ENCODE data around the gene SOS2. TPM values are rescaled to one million over a fixed set of nuclear protein-coding genes. Genes with fewer than 3 reads are reported as not detected.

SOS2 gene
- total RNA-seq, 1 experiment from 2014 or later, result 13.9 TPM

DNA sequence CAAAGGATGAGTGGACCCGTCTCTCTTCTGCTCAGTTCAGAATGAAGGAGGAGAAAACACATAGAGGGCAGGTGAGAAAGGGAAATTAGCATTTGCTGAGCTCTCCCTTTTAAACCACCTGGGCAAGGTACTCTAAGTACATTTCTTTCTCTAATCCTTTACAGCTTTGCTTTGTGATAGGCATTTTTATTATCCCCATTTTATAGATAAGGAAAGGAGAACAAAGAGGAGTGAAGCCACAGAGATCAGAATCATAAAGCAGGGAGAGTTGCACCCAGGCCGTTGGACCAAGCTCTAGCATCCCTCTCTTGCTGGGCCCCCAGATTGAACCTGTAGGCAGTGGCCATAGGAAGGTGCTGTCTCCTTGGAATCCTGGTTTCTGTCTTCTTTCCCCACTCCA lies 162.1 kb downstream of the SOS2 start:
- Mint-ChIP-seq H3K4me1 (ENCODE audit: low read depth, unreplicated experiment) (peaks cover 37% of the 10 kb centered on the region), H3K4me3 (ENCODE audit: unreplicated experiment) (peak overlapping the region; percentile 27), H3K27me3 (ENCODE audit: insufficient read depth, unreplicated experiment) (no peaks in the 10 kb centered on the region), H3K9me3 (ENCODE audit: unreplicated experiment) (no peaks in the 10 kb centered on the region), H3K36me3 (ENCODE audit: insufficient read depth, unreplicated experiment) (peaks cover 18% of the 10 kb centered on the region), H3K27ac (ENCODE audit: unreplicated experiment) (peak overlapping the region; percentile 53)
- no peaks in the 10 kb centered on the region for H3K9me3 ChIP-seq
- BruUV-seq (replicated peaks), result no TSS peak
- ChIA-PET POLR2A (interaction anchor here (0.5 to 1.3 kb wide), 3 partner anchors 11 to 206 kb away, joined by 4 to 10 read pairs (median 4); no protein-coding TSS in a partner anchor), CTCF (interaction anchor here (0.7 to 1.4 kb wide), 8 partner anchors 9 to 217 kb away, joined by 3 to 11 read pairs (median 3); partner anchors contain the start of gene NEMF)
- H3K4me1 ChIP-seq, result peaks cover 44% of the 10 kb centered on the region
- no peak overlapping the region for H3K4me3 ChIP-seq (ENCODE audit: low read depth, low read length)
- intact Hi-C loops (cut with micrococcal nuclease; ENCODE audit: unreplicated experiment), result loop anchor here (1.0 to 2.0 kb wide), 3 partner anchors 8 to 51 kb away; no protein-coding TSS in a partner anchor
- peak; percentile 64 to 80 for DNase-seq
- H3K36me3 ChIP-seq (ENCODE audit: control insufficient read depth, insufficient read depth, low read length), result no peaks in the 10 kb centered on the region
- H3K27me3 ChIP-seq (replicated peaks; ENCODE audit: control insufficient read depth, insufficient read depth, low read length), result no peaks in the 10 kb centered on the region
- TF ChIP-seq, protein P1, sequence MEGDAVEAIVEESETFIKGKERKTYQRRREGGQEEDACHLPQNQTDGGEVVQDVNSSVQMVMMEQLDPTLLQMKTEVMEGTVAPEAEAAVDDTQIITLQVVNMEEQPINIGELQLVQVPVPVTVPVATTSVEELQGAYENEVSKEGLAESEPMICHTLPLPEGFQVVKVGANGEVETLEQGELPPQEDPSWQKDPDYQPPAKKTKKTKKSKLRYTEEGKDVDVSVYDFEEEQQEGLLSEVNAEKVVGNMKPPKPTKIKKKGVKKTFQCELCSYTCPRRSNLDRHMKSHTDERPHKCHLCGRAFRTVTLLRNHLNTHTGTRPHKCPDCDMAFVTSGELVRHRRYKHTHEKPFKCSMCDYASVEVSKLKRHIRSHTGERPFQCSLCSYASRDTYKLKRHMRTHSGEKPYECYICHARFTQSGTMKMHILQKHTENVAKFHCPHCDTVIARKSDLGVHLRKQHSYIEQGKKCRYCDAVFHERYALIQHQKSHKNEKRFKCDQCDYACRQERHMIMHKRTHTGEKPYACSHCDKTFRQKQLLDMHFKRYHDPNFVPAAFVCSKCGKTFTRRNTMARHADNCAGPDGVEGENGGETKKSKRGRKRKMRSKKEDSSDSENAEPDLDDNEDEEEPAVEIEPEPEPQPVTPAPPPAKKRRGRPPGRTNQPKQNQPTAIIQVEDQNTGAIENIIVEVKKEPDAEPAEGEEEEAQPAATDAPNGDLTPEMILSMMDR (IDR thresholded peaks at IDR 0.05; ENCODE audit: insufficient read depth in 1 of 2, low read depth in 1 of 2, low read length in 1 of 2, severe bottlenecking in 1 of 2, unreplicated experiment in 1 of 2), result no peak

DNA sequence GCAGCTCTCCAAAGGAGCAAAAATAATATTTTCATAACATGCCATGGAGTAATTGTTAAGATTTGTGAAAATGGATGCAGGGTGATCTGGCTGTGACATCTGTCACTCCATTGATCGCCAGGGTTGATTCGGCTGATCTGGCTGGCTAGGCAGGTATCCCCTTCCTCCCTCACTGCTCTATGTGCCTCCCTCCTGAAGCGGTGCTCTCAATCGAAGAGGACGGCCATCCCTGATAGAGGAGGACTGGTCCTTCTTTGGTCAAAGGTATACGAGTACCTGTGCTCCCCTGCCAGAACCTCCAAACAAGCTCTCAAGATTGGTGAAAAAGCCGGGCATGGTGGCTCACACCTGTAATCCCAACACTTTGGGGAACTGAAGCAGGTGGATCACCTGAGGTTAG lies 162.9 kb downstream of the SOS2 start:
- no peak overlapping the region for H3K4me3 ChIP-seq (ENCODE audit: low read depth, low read length)
- H3K4me3 Mint-ChIP-seq (ENCODE audit: unreplicated experiment), result no peak overlapping the region
- H3K36me3 Mint-ChIP-seq (ENCODE audit: insufficient read depth, unreplicated experiment), result peaks cover 18% of the 10 kb centered on the region
- ChIA-PET CTCF (no interaction called here), POLR2A (no interaction called here)
- peaks cover 37% of the 10 kb centered on the region for H3K4me1 Mint-ChIP-seq (ENCODE audit: low read depth, unreplicated experiment)
- H3K27me3 ChIP-seq (replicated peaks; ENCODE audit: control insufficient read depth, insufficient read depth, low read length), result no peaks in the 10 kb centered on the region
- peaks cover 50% of the 10 kb centered on the region for H3K4me1 ChIP-seq
- no peaks in the 10 kb centered on the region for H3K9me3 ChIP-seq
- no peaks in the 10 kb centered on the region for H3K36me3 ChIP-seq (ENCODE audit: control insufficient read depth, insufficient read depth, low read length)
- TF ChIP-seq, protein P1 (IDR thresholded peaks at IDR 0.05; ENCODE audit: insufficient read depth in 1 of 2, low read depth in 1 of 2, low read length in 1 of 2, severe bottlenecking in 1 of 2, unreplicated experiment in 1 of 2), result no peak
- DNase-seq, result no peak
- no peak overlapping the region for H3K27ac Mint-ChIP-seq (ENCODE audit: unreplicated experiment)
- no peaks in the 10 kb centered on the region for H3K27me3 Mint-ChIP-seq (ENCODE audit: insufficient read depth, unreplicated experiment)
- intact Hi-C loops (cut with micrococcal nuclease; ENCODE audit: unreplicated experiment), result loop anchor here (2.0 kb wide), 1 partner anchor 50 kb away; no protein-coding TSS in a partner anchor
- no peaks in the 10 kb centered on the region for H3K9me3 Mint-ChIP-seq (ENCODE audit: unreplicated experiment)
- BruUV-seq (replicated peaks), result no TSS peak

DNA sequence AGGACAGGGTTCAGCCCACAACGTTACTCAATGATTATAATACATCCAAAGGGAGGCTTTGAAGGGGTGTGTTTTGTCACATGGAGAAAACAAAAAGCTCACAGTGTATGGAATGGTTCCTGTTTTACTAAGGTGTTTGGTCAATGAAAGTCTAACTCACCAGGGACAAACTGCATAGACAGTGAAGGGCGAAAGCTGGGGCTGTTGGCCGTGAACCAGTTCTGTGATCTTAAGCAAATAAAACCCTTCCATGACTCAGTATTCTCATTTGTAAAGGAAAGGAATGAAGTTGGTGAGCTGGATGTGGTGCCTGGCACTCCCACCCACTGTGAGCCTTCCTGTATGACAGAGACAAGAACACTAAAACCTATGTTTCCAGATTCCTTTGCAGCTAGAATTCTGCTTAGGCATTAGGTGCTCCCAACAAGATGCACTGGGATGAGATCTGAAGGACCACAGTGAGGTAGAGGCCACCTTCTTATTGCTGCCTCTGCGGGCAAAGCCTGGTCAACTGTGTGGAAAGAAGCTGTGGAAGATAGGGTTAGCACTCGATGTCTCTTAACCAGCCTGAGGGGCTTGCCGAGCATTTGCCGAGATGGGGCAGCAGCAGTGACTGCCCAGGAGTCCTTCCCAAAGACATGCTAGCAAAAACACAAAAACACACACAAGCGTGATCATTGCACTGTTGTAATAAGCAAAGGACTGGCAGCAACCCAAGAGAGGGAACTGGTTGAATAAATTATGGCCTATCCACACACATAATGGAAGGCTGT lies 163.5 kb downstream of the SOS2 start:
- Mint-ChIP-seq H3K36me3 (ENCODE audit: insufficient read depth, unreplicated experiment) (peaks cover 15% of the 10 kb centered on the region), H3K9me3 (ENCODE audit: unreplicated experiment) (no peaks in the 10 kb centered on the region), H3K27me3 (ENCODE audit: insufficient read depth, unreplicated experiment) (no peaks in the 10 kb centered on the region), H3K4me1 (ENCODE audit: low read depth, unreplicated experiment) (peaks cover 32% of the 10 kb centered on the region), H3K4me3 (ENCODE audit: unreplicated experiment) (no peak overlapping the region), H3K27ac (ENCODE audit: unreplicated experiment) (peak overlapping the region; percentile 78)
- POLR2A ChIA-PET, result no interaction called here
- no peak for DNase-seq
- no peaks in the 10 kb centered on the region for H3K36me3 ChIP-seq (ENCODE audit: control insufficient read depth, insufficient read depth, low read length)
- H3K4me1 ChIP-seq, result peaks cover 55% of the 10 kb centered on the region
- intact Hi-C loops (cut with micrococcal nuclease; ENCODE audit: unreplicated experiment), result loop anchor here (2.0 kb wide), 1 partner anchor 49 kb away; no protein-coding TSS in a partner anchor
- no peaks in the 10 kb centered on the region for H3K9me3 ChIP-seq
- CTCF ChIA-PET, result no interaction called here
- BruUV-seq (replicated peaks), result no TSS peak
- H3K27me3 ChIP-seq (replicated peaks; ENCODE audit: control insufficient read depth, insufficient read depth, low read length), result no peaks in the 10 kb centered on the region
- TF ChIP-seq, protein P1 (IDR thresholded peaks at IDR 0.05; ENCODE audit: insufficient read depth in 1 of 2, low read depth in 1 of 2, low read length in 1 of 2, severe bottlenecking in 1 of 2, unreplicated experiment in 1 of 2), result no peak
- no peak overlapping the region for H3K4me3 ChIP-seq (ENCODE audit: low read depth, low read length)

Other genes with a start within 250 kb of the SOS2 start
- gene VCPKMT, start 115.0 kb downstream of the SOS2 start, total RNA-seq (2022), result 9.7 TPM in 2 replicates
- gene L2HGDH, start 80.7 kb upstream of the SOS2 start, total RNA-seq (2022), result 25.0 and 27.6 TPM in 2 replicates
- 25.8 and 27.6 TPM in 2 replicates for gene DMAC2L, start 80.7 kb upstream of the SOS2 start, total RNA-seq (2022)
- 4.5 and 5.4 TPM in 2 replicates for gene CDKL1, start 165.3 kb upstream of the SOS2 start, total RNA-seq (2022)

Data from Caco-2 (cell line).